ES-I3 (cell line): ENCODE results near the gene CHRNG.
"Not testable (repeated sequence)": the region's sequence is repeated elsewhere in the genome, so short reads cannot be mapped to it uniquely, and the experiment has no call there.

ENCODE experiments used
- H3K36me3 ChIP-seq: 2 replicates; pipeline ENCODE4 v1.6.1; 2013; ENCODE audit warnings: mild to moderate bottlenecking, low read length, control low read depth, moderate library complexity; ENCODE audit not compliant: insufficient read depth
- H3K4me1 ChIP-seq: 2 replicates; pipeline ENCODE4 v1.6.1; 2013; ENCODE audit warnings: mild to moderate bottlenecking, control low read depth, low read length; ENCODE audit not compliant: insufficient read depth
- H3K9ac ChIP-seq: 2 replicates; pipeline ENCODE4 v1.6.1; 2013; ENCODE audit warnings: low read depth, mild to moderate bottlenecking, low read length, moderate library complexity
- H3K9me3 ChIP-seq: 2 replicates; pipeline ENCODE4 v1.6.1; 2013; ENCODE audit warnings: mild to moderate bottlenecking, low read length, moderate library complexity; ENCODE audit not compliant: control insufficient read depth, insufficient read depth

The CHRNG gene

GRCh38 chr2:232528746-232529460 lies 10.6 kb upstream of the CHRNG start:
- H3K9ac ChIP-seq, result no peak overlapping the region
- no peaks in the 10 kb centered on the region for H3K9me3 ChIP-seq
- no peaks in the 10 kb centered on the region for H3K36me3 ChIP-seq
- peaks cover 3% of the 10 kb centered on the region for H3K4me1 ChIP-seq

- peaks cover 3% of the 10 kb centered on the region; the same call in 1 of the 2 replicates for H3K4me1 ChIP-seq
- H3K9ac ChIP-seq, result no peak overlapping the region
- no peaks in the 10 kb centered on the region for H3K9me3 ChIP-seq
- H3K36me3 ChIP-seq, result no peaks in the 10 kb centered on the region
Measured at GRCh38 chr2:232529806-232530547, 9.5 kb upstream of the CHRNG start.

GRCh38 chr2:232530626-232531260 lies 8.7 kb upstream of the CHRNG start:
- H3K9me3 ChIP-seq, result no peaks in the 10 kb centered on the region
- H3K36me3 ChIP-seq, result no peaks in the 10 kb centered on the region
- H3K4me1 ChIP-seq, result peaks cover 3% of the 10 kb centered on the region; the same call in 1 of the 2 replicates
- H3K9ac ChIP-seq, result no peak overlapping the region

GRCh38 chr2:232532419-232532818 lies 7.1 kb upstream of the CHRNG start:
- Histone ChIP-seq H3K36me3 (no peaks in the 10 kb centered on the region), H3K9me3 (no peaks in the 10 kb centered on the region), H3K4me1 (no peaks in the 10 kb centered on the region; the same call in 1 of the 2 replicates), H3K9ac (no peak overlapping the region)

- H3K9me3 ChIP-seq, H3K4me1 ChIP-seq, H3K36me3 ChIP-seq, H3K9ac ChIP-seq: not testable (repeated sequence)
Measured at GRCh38 chr2:232532821-232533220, 6.7 kb upstream of the CHRNG start.

- H3K9me3 ChIP-seq, result no peaks in the 10 kb centered on the region
- no peaks in the 10 kb centered on the region for H3K36me3 ChIP-seq
- H3K9ac ChIP-seq, result no peak overlapping the region
- H3K4me1 ChIP-seq, result peaks cover 2% of the 10 kb centered on the region; the same call in 1 of the 2 replicates
Measured at GRCh38 chr2:232533944-232534710, 5.4 kb upstream of the CHRNG start.

GRCh38 chr2:232534940-232535651 lies 4.4 kb upstream of the CHRNG start:
- Histone ChIP-seq H3K4me1 (peaks cover 9% of the 10 kb centered on the region; the same call in 1 of the 2 replicates), H3K36me3 (no peaks in the 10 kb centered on the region), H3K9ac (no peak overlapping the region), H3K9me3 (no peaks in the 10 kb centered on the region)

GRCh38 chr2:232535761-232536530 lies 3.5 kb upstream of the CHRNG start:
- Histone ChIP-seq H3K36me3 (no peaks in the 10 kb centered on the region), H3K9ac (no peak overlapping the region), H3K4me1 (peaks cover 9% of the 10 kb centered on the region; the same call in 1 of the 2 replicates), H3K9me3 (no peaks in the 10 kb centered on the region)

GRCh38 chr2:232537079-232537478 lies 2.4 kb upstream of the CHRNG start:
- Histone ChIP-seq H3K4me1 (peaks cover 9% of the 10 kb centered on the region; the same call in 1 of the 2 replicates), H3K9ac (no peak overlapping the region), H3K9me3 (no peaks in the 10 kb centered on the region), H3K36me3 (no peaks in the 10 kb centered on the region)

- H3K36me3 ChIP-seq, result no peaks in the 10 kb centered on the region
- H3K4me1 ChIP-seq, result peaks cover 9% of the 10 kb centered on the region; the same call in 1 of the 2 replicates
- no peaks in the 10 kb centered on the region for H3K9me3 ChIP-seq
- H3K9ac ChIP-seq, result no peak overlapping the region
Measured at GRCh38 chr2:232537499-232537898, 2.0 kb upstream of the CHRNG start.

GRCh38 chr2:232538671-232539070 lies 821 bp upstream of the CHRNG start:
- H3K4me1 ChIP-seq, result peaks cover 9% of the 10 kb centered on the region; the same call in 1 of the 2 replicates
- no peaks in the 10 kb centered on the region for H3K9me3 ChIP-seq
- no peak overlapping the region for H3K9ac ChIP-seq
- H3K36me3 ChIP-seq, result no peaks in the 10 kb centered on the region

- Histone ChIP-seq H3K4me1 (peaks cover 9% of the 10 kb centered on the region; the same call in 1 of the 2 replicates), H3K36me3 (no peaks in the 10 kb centered on the region), H3K9me3 (no peaks in the 10 kb centered on the region), H3K9ac (no peak overlapping the region)
Measured at GRCh38 chr2:232540441-232541041, 1.0 kb downstream of the CHRNG start.
